Endothelial cell of umbilical vein (primary cell): Measurements from ENCODE around the gene RNASE7. TPM values are rescaled to one million over a fixed set of nuclear protein-coding genes. Genes with fewer than 3 reads are reported as not detected.

ENCODE experiments used
- BruUV-seq: library from RNA; stranded (reverse); fragments of 400-500 nt; replicated peaks from 2 replicates; lab custom pipeline; 2021; lab: Mats Ljungman, UMichigan
- CTCF ChIA-PET: fragments of 300-600, 350-600 bp; sonication (Branson Sonifier 250); formaldehyde crosslinking; loops from one replicate; lab custom pipeline; 2021; ENCODE audit warnings: antibody characterized with exemption, inconsistent platforms; lab: Charles Lee
- POLR2A ChIA-PET: fragments of 300-600, 350-600 bp; sonication (Branson Sonifier 250); formaldehyde crosslinking; loops from one replicate; lab custom pipeline; 2021; ENCODE audit warnings: antibody characterized with exemption, inconsistent platforms; lab: Charles Lee
- DNase-seq: peaks from one replicate; pipeline ENCODE4 v3.0.0-alpha.2; 2011; ENCODE audit warnings: low read depth, low spot score
- FAIRE-seq: peaks from 2 replicates; lab custom pipeline; 2011; peaks lifted over from hg19 to GRCh38; lab: Jason Lieb, UNC
- H2AFZ ChIP-seq: 2 replicates; pipeline ENCODE4 v1.6.0; 2012; ENCODE audit warnings: low read depth, low read length, control low read depth, inconsistent platforms
- H3K27ac ChIP-seq: 2 replicates; pipeline ENCODE4 v1.5.1; 2011; ENCODE audit warnings: low read depth, mild to moderate bottlenecking, control low read depth, low read length, moderate library complexity; ENCODE audit not compliant: insufficient read depth
- H3K27me3 ChIP-seq, 2 experiments: 2 replicates each; pipeline versions ENCODE4 v1.6.0 to v1.6.1; 2011; ENCODE audit warnings: low read length in 2 of 2, mixed read lengths in 1 of 2; ENCODE audit not compliant: control insufficient read depth in 2 of 2, insufficient read depth in 2 of 2
- H3K36me3 ChIP-seq, 2 experiments: 2 replicates in 1 of 2; 3 replicates in 1 of 2; pipeline ENCODE4 v1.5.1; 2011; ENCODE audit warnings: low read length in 2 of 2, mild to moderate bottlenecking in 1 of 2, moderate library complexity in 1 of 2; ENCODE audit not compliant: control insufficient read depth in 2 of 2, insufficient read depth in 2 of 2; ENCODE audit errors: extremely low read depth in 1 of 2
- H3K4me1 ChIP-seq: 3 replicates; pipeline ENCODE4 v1.5.1; 2011; ENCODE audit warnings: mild to moderate bottlenecking, low read length; ENCODE audit not compliant: control insufficient read depth, insufficient read depth; ENCODE audit errors: extremely low read depth
- H3K4me2 ChIP-seq: 2 replicates; pipeline ENCODE4 v1.6.1; 2011; ENCODE audit warnings: low read length, control low read depth, mixed read lengths; ENCODE audit not compliant: insufficient read depth
- H3K4me3 ChIP-seq, 3 experiments: fragments of 200-600 bp in 1 of 3; sonication (generic), shearing (Covaris generic) in 1 of 3; replicated peaks in 1 of 3; 2 replicates each; pipeline ENCODE4 v1.5.1; 2011 to 2016; ENCODE audit warnings: control low read depth in 3 of 3, low read length in 3 of 3, mild to moderate bottlenecking in 2 of 3, inconsistent platforms in 1 of 3, low read depth in 1 of 3, moderate library complexity in 1 of 3; ENCODE audit not compliant: insufficient read depth in 1 of 3
- H3K79me2 ChIP-seq: 2 replicates; pipeline ENCODE4 v1.6.0; 2012; ENCODE audit warnings: low read length, inconsistent platforms; ENCODE audit not compliant: control insufficient read depth, insufficient read depth
- H3K9ac ChIP-seq: replicated peaks from 2 replicates; pipeline ENCODE3; 2011; ENCODE audit warnings: low read length, control low read depth; ENCODE audit not compliant: insufficient read depth; ENCODE audit errors: extremely low read depth
- H3K9me1 ChIP-seq: replicated peaks from 3 replicates; pipeline ENCODE4 v1.6.0; 2011; ENCODE audit warnings: mild to moderate bottlenecking, low read length; ENCODE audit not compliant: control insufficient read depth, insufficient read depth; ENCODE audit errors: extremely low read depth
- H3K9me3 ChIP-seq: replicated peaks from 2 replicates; pipeline ENCODE4 v1.5.1; 2012; ENCODE audit warnings: low read length, inconsistent platforms; ENCODE audit not compliant: control insufficient read depth, insufficient read depth
- H4K20me1 ChIP-seq: replicated peaks from 2 replicates; pipeline ENCODE3; 2011; ENCODE audit warnings: mild to moderate bottlenecking, low read length; ENCODE audit not compliant: control insufficient read depth, insufficient read depth; ENCODE audit errors: extremely low read depth
- FOS ChIP-seq: IDR thresholded peaks from 2 replicates; pipeline ENCODE4 v1.6.1; 2011; ENCODE audit warnings: mild to moderate bottlenecking, low read length, moderate library complexity, borderline replicate concordance; ENCODE audit not compliant: insufficient read depth
- GATA2 ChIP-seq: IDR thresholded peaks from 2 replicates; pipeline ENCODE4 v1.7.0; 2011; ENCODE audit warnings: low read depth, mild to moderate bottlenecking, moderate library complexity, mixed read lengths, low read length; ENCODE audit not compliant: insufficient read length, insufficient read depth
- JUN ChIP-seq: IDR thresholded peaks from 2 replicates; pipeline ENCODE4 v1.6.1; 2011; ENCODE audit warnings: borderline replicate concordance, low read depth; ENCODE audit not compliant: insufficient read length, insufficient read depth
- POLR2AphosphoS5 ChIP-seq: IDR thresholded peaks from 2 replicates; pipeline ENCODE4 v1.6.1; 2012; ENCODE audit warnings: low read depth, mild to moderate bottlenecking, control low read depth, low read length, moderate library complexity; ENCODE audit not compliant: insufficient read depth
- dilution Hi-C: fragments of 300-500 bp; cut with MboI; formaldehyde crosslinking; loops from one replicate; pipeline ENCODE4 v1.15.0; 2019; ENCODE audit warnings: low sequenced_read_pairs; ENCODE audit not compliant: extremely low pct_ligation_motif_present
- intact Hi-C: fragments of 100-400 bp; cut with micrococcal nuclease; formaldehyde crosslinking; loops from one replicate; pipeline ENCODE4 v1.10.0; 2022
- polyA plus RNA-seq, 4 experiments: library from polyadenylated mRNA; depleted of rRNA in 3 of 4; stranded (reverse) in 3 of 4; unstranded in 1 of 4; fragments of >200 nt; gene quantifications; 2 replicates each; pipeline versions ENCODE4 v1.2.1 to v1.2.3, GENCODE V29; 2011 to 2012; ENCODE audit warnings: missing spikeins in 1 of 4
- total RNA-seq: library from RNA; stranded (reverse); gene quantifications from 2 replicates; pipeline ENCODE4 v1.2.3, GENCODE V29; 2021
- TF ChIP-seq, protein P1 (sequence below), 2 donors: IDR thresholded peaks; 1 replicate in 1 of 2; 2 replicates in 1 of 2; pipeline ENCODE4 v1.5.1; 2011; ENCODE audit warnings: low read length in 2 of 2, mild to moderate bottlenecking in 2 of 2, moderate library complexity in 2 of 2, control low read depth in 1 of 2, inconsistent platforms in 1 of 2, low read depth in 1 of 2; ENCODE audit not compliant: insufficient read depth in 1 of 2; ENCODE audit errors: extremely low read depth in 1 of 2

Gene RNASE7
- total and polyA plus RNA-seq, 2 donors (not counting 3 experiments of a cell fraction or from before 2014, with no cell fraction given) = not detected

GRCh38 chr14:21090940-21091663 lies 48.9 kb downstream of the RNASE7 start:
- H2AFZ ChIP-seq = no peak overlapping the region
- DNase-seq (no peak), FAIRE-seq (no peak)
- no peak overlapping the region for H3K4me2 ChIP-seq
- intact Hi-C loops = no loop called here
- no peaks in the 10 kb centered on the region for H3K9me1 ChIP-seq
- H3K9ac ChIP-seq = no peak overlapping the region
- ChIA-PET POLR2A (no interaction called here), CTCF (interaction anchor here (0.5 to 6.9 kb wide), 10 partner anchors 13 to 77 kb away, joined by 3 to 131 read pairs (median 46); partner anchors contain the start of gene ARHGEF40)
- peaks cover 0 to 3% of the 10 kb centered on the region in 2 experiments for H3K36me3 ChIP-seq
- no peaks in the 10 kb centered on the region for H3K4me1 ChIP-seq
- no peak overlapping the region for H3K4me3 ChIP-seq
- no peaks in the 10 kb centered on the region for H4K20me1 ChIP-seq
- dilution Hi-C loops = no loop called here
- H3K79me2 ChIP-seq = no peaks in the 10 kb centered on the region
- H3K9me3 ChIP-seq = no peaks in the 10 kb centered on the region
- no TSS peak for BruUV-seq
- TF ChIP-seq JUN = no peak
- TF ChIP-seq FOS = no peak
- TF ChIP-seq POLR2AphosphoS5 = no peak
- TF ChIP-seq, protein P1, sequence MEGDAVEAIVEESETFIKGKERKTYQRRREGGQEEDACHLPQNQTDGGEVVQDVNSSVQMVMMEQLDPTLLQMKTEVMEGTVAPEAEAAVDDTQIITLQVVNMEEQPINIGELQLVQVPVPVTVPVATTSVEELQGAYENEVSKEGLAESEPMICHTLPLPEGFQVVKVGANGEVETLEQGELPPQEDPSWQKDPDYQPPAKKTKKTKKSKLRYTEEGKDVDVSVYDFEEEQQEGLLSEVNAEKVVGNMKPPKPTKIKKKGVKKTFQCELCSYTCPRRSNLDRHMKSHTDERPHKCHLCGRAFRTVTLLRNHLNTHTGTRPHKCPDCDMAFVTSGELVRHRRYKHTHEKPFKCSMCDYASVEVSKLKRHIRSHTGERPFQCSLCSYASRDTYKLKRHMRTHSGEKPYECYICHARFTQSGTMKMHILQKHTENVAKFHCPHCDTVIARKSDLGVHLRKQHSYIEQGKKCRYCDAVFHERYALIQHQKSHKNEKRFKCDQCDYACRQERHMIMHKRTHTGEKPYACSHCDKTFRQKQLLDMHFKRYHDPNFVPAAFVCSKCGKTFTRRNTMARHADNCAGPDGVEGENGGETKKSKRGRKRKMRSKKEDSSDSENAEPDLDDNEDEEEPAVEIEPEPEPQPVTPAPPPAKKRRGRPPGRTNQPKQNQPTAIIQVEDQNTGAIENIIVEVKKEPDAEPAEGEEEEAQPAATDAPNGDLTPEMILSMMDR (IDR thresholded peaks at IDR 0.05; ENCODE audit: extremely low read depth in 1 of 2, insufficient read depth in 1 of 2, low read depth in 1 of 2, low read length in 2 of 2) = no peak
- no peak for TF ChIP-seq GATA2
- H3K27ac ChIP-seq = no peak overlapping the region
- H3K27me3 ChIP-seq = no peaks in the 10 kb centered on the region
